Measurements from ENCODE around the gene RPL10. TPM values are rescaled to one million over a fixed set of nuclear protein-coding genes. Genes with fewer than 3 reads are reported as not detected.

RPL10 gene
- total and polyA plus RNA-seq, 2 of the 13 experiments (the other 11 are each of a cell fraction or from before 2014, with no cell fraction given) = 2,381 to 4,713 TPM

DNA sequence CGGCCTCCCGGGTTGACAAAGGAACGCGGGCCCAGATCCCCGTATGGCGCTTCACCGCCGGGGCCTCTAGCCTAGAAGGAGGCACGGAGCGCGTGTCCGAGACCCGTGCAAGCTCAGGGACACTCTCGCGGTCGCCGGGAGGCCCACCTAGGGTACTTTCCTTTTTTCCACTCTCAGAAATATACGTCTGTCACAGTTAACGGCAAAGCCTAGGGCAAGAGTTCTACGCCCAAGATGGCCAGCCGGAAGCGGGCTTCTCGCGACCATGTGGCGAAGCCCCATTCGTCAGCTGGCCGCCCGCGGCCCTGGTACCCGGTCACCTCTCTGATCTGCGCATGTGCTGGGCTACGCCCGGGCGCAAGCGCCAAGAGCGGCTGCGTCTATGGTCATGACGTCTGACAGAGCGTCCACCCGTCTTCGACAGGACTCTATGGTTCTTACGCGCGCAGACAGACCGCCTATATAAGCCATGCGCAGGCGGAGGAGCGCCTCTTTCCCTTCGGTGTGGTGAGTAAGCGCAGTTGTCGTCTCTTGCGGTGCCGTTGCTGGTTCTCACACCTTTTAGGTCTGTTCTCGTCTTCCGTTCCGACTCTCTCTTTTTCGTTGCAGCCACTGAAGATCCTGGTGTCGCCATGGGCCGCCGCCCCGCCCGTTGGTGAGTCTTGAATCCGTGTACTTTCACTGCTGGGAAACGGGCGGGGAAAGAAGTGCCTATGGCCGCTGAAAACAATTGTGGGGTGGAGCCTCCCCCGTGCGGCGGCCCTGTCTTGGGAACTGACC, at the start of gene RPL10 (continued):
- TF ChIP-seq TERF1 (CRISPR knock-in tag; IDR thresholded peaks at IDR 0.05) (no peak), ZNF740 (CRISPR knock-in tag; IDR thresholded peaks at IDR 0.05) (no peak), MXI1 (IDR thresholded peaks at IDR 0.05; ENCODE audit: borderline replicate concordance, low read depth, low read length) (peak; percentile 63; the same call in 1 of the 3 replicates), KMT2B (CRISPR knock-in tag; IDR thresholded peaks at IDR 0.05) (no peak), ZNF136 (CRISPR knock-in tag; IDR thresholded peaks at IDR 0.05; ENCODE audit: low read depth) (no peak), ARID5B (CRISPR knock-in tag; IDR thresholded peaks at IDR 0.05) (no peak), TBL1XR1 (IDR thresholded peaks at IDR 0.05; ENCODE audit: borderline replicate concordance, low read length, partially characterized antibody) (no peak), ZNF234 (CRISPR knock-in tag; conservative IDR thresholded peaks at IDR 0.05) (no peak), ZNF260 (CRISPR knock-in tag; IDR thresholded peaks at IDR 0.05; ENCODE audit: borderline replicate concordance, low read depth) (no peak), XRCC5 (optimal IDR thresholded peaks at IDR 0.05; ENCODE audit: low read length) (no peak), POGK (CRISPR knock-in tag; conservative IDR thresholded peaks at IDR 0.05) (no peak), MEIS2 (CRISPR knock-in tag; IDR thresholded peaks at IDR 0.05) (peak; percentile 29; the same call in 1 of the 2 replicates), SAFB2 (CRISPR knock-in tag; IDR thresholded peaks at IDR 0.05; ENCODE audit: borderline replicate concordance, low read depth) (no peak; the same call in 1 of the 2 replicates)
- TF ChIP-seq, protein P1, sequence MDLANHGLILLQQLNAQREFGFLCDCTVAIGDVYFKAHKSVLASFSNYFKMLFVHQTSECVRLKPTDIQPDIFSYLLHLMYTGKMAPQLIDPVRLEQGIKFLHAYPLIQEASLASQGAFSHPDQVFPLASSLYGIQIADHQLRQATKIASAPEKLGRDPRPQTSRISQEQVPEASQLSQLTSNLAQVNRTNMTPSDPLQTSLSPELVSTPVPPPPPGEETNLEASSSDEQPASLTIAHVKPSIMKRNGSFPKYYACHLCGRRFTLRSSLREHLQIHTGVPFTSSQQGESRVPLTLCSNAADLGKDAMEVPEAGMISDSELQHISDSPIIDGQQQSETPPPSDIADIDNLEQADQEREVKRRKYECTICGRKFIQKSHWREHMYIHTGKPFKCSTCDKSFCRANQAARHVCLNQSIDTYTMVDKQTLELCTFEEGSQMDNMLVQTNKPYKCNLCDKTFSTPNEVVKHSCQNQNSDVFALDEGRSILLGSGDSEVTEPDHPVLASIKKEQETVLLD (CRISPR knock-in tag; IDR thresholded peaks at IDR 0.05; ENCODE audit: low read depth) = no peak
- TF ChIP-seq, protein P2, sequence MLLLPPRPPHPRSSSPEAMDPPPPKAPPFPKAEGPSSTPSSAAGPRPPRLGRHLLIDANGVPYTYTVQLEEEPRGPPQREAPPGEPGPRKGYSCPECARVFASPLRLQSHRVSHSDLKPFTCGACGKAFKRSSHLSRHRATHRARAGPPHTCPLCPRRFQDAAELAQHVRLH (CRISPR knock-in tag; IDR thresholded peaks at IDR 0.05; ENCODE audit: borderline replicate concordance, low read depth) = no peak
- TF ChIP-seq, protein P3, sequence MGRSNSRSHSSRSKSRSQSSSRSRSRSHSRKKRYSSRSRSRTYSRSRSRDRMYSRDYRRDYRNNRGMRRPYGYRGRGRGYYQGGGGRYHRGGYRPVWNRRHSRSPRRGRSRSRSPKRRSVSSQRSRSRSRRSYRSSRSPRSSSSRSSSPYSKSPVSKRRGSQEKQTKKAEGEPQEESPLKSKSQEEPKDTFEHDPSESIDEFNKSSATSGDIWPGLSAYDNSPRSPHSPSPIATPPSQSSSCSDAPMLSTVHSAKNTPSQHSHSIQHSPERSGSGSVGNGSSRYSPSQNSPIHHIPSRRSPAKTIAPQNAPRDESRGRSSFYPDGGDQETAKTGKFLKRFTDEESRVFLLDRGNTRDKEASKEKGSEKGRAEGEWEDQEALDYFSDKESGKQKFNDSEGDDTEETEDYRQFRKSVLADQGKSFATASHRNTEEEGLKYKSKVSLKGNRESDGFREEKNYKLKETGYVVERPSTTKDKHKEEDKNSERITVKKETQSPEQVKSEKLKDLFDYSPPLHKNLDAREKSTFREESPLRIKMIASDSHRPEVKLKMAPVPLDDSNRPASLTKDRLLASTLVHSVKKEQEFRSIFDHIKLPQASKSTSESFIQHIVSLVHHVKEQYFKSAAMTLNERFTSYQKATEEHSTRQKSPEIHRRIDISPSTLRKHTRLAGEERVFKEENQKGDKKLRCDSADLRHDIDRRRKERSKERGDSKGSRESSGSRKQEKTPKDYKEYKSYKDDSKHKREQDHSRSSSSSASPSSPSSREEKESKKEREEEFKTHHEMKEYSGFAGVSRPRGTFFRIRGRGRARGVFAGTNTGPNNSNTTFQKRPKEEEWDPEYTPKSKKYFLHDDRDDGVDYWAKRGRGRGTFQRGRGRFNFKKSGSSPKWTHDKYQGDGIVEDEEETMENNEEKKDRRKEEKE (IDR thresholded peaks at IDR 0.05) = no peak

Measured in HepG2 (cell line).